Measurements from ENCODE around the gene RABL3. TPM values are rescaled to one million over a fixed set of nuclear protein-coding genes. Genes with fewer than 3 reads are reported as not detected.

The RABL3 gene
- total and polyA plus RNA-seq, 2 of the 13 experiments (the other 11 are each of a cell fraction or from before 2014, with no cell fraction given), result 4.8 to 31.9 TPM

DNA sequence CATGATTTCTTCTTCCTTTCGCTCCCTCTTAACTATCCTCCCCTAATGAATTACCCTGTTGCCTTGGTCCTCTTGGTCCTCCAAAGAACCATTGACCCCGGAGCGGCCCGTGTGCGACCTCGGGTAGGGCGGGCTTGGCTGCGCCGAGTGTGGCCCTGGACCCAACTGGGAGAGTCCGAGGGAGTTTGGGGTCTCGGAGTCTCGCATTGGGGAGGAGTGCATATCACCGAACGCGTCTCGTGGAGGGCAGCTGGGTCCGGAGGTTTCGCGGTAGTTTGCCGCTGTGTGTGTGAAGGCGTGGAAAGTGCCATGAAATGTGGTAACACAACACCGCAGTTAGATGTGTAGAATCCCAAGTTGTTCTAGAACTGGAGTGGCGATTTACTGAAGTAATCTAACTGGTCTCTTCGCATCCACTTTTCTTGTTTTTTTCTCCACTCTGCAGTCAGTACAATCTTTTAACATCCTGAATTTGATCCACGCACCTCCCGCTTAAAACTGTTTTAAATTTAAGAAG is 591 bp upstream of the RABL3 start (continued):
- TF ChIP-seq ZNF704 (CRISPR knock-in tag; IDR thresholded peaks at IDR 0.05; ENCODE audit: borderline replicate concordance) (no peak; the same call in 1 of the 2 replicates), SSRP1 (CRISPR knock-in tag; IDR thresholded peaks at IDR 0.05) (0 out of 2 replicates have a peak, but pooled peaks have one; percentile 45), MEF2D (CRISPR knock-in tag; IDR thresholded peaks at IDR 0.05) (no peak), TOPORS (CRISPR knock-in tag; IDR thresholded peaks at IDR 0.05) (no peak), RAD51 (IDR thresholded peaks at IDR 0.05; ENCODE audit: borderline replicate concordance) (no peak), ZSCAN12 (CRISPR knock-in tag; IDR thresholded peaks at IDR 0.05) (no peak), ZNF543 (CRISPR knock-in tag; IDR thresholded peaks at IDR 0.05) (0 out of 2 replicates have a peak, but pooled peaks have one; percentile 20), RFX5 (IDR thresholded peaks at IDR 0.05; ENCODE audit: low read depth, low read length) (no peak), ZNF451 (CRISPR knock-in tag; IDR thresholded peaks at IDR 0.05) (no peak), KDM4B (CRISPR knock-in tag; IDR thresholded peaks at IDR 0.05) (no peak), ZNF292 (CRISPR knock-in tag; IDR thresholded peaks at IDR 0.05; ENCODE audit: borderline replicate concordance, low read depth) (no peak), KMT2A (CRISPR knock-in tag; IDR thresholded peaks at IDR 0.05) (no peak), ZNF713 (CRISPR knock-in tag; IDR thresholded peaks at IDR 0.05) (no peak), ZSCAN29 (CRISPR knock-in tag; conservative IDR thresholded peaks at IDR 0.05) (no peak), ZNF12 (CRISPR knock-in tag; IDR thresholded peaks at IDR 0.05) (no peak)
- TF ChIP-seq, protein P1, sequence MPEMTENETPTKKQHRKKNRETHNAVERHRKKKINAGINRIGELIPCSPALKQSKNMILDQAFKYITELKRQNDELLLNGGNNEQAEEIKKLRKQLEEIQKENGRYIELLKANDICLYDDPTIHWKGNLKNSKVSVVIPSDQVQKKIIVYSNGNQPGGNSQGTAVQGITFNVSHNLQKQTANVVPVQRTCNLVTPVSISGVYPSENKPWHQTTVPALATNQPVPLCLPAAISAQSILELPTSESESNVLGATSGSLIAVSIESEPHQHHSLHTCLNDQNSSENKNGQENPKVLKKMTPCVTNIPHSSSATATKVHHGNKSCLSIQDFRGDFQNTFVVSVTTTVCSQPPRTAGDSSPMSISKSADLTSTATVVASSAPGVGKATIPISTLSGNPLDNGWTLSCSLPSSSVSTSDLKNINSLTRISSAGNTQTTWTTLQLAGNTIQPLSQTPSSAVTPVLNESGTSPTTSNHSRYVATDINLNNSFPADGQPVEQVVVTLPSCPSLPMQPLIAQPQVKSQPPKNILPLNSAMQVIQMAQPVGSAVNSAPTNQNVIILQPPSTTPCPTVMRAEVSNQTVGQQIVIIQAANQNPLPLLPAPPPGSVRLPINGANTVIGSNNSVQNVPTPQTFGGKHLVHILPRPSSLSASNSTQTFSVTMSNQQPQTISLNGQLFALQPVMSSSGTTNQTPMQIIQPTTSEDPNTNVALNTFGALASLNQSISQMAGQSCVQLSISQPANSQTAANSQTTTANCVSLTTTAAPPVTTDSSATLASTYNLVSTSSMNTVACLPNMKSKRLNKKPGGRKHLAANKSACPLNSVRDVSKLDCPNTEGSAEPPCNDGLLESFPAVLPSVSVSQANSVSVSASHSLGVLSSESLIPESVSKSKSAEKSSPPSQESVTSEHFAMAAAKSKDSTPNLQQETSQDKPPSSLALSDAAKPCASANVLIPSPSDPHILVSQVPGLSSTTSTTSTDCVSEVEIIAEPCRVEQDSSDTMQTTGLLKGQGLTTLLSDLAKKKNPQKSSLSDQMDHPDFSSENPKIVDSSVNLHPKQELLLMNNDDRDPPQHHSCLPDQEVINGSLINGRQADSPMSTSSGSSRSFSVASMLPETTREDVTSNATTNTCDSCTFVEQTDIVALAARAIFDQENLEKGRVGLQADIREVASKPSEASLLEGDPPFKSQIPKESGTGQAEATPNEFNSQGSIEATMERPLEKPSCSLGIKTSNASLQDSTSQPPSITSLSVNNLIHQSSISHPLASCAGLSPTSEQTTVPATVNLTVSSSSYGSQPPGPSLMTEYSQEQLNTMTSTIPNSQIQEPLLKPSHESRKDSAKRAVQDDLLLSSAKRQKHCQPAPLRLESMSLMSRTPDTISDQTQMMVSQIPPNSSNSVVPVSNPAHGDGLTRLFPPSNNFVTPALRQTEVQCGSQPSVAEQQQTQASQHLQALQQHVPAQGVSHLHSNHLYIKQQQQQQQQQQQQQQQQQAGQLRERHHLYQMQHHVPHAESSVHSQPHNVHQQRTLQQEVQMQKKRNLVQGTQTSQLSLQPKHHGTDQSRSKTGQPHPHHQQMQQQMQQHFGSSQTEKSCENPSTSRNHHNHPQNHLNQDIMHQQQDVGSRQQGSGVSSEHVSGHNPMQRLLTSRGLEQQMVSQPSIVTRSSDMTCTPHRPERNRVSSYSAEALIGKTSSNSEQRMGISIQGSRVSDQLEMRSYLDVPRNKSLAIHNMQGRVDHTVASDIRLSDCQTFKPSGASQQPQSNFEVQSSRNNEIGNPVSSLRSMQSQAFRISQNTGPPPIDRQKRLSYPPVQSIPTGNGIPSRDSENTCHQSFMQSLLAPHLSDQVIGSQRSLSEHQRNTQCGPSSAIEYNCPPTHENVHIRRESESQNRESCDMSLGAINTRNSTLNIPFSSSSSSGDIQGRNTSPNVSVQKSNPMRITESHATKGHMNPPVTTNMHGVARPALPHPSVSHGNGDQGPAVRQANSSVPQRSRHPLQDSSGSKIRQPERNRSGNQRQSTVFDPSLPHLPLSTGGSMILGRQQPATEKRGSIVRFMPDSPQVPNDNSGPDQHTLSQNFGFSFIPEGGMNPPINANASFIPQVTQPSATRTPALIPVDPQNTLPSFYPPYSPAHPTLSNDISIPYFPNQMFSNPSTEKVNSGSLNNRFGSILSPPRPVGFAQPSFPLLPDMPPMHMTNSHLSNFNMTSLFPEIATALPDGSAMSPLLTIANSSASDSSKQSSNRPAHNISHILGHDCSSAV (CRISPR knock-in tag; IDR thresholded peaks at IDR 0.05; ENCODE audit: borderline replicate concordance), result no peak
- TF ChIP-seq, protein P2, sequence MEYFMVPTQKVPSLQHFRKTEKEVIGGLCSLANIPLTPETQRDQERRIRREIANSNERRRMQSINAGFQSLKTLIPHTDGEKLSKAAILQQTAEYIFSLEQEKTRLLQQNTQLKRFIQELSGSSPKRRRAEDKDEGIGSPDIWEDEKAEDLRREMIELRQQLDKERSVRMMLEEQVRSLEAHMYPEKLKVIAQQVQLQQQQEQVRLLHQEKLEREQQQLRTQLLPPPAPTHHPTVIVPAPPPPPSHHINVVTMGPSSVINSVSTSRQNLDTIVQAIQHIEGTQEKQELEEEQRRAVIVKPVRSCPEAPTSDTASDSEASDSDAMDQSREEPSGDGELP (IDR thresholded peaks at IDR 0.05; ENCODE audit: borderline replicate concordance, low read depth), result no peak

All from HepG2 (cell line).